Right atrium auricular region (tissue), 2 donors: ENCODE results near the gene DOK5. TPM values are rescaled to one million over a fixed set of nuclear protein-coding genes. Genes with fewer than 3 reads are reported as not detected.

Experiments used
- DNase-seq: peaks from one replicate; pipeline ENCODE4 v3.0.0-alpha.2; 2019; ENCODE audit warnings: low spot score
- H3K27ac ChIP-seq, 2 donors: fragments of 200-600 bp; sonication (generic); 1 replicate in 1 of 2; 2 replicates in 1 of 2; pipeline ENCODE4 v1.5.1; 2016 to 2019
- H3K27me3 ChIP-seq, 2 donors: fragments of 200-600 bp; sonication (generic); one replicate each; pipeline versions ENCODE4 v1.5.1 to v1.6.0; 2017 to 2019
- H3K36me3 ChIP-seq: fragments of 200-600 bp; sonication (generic); one replicate; pipeline ENCODE4 v1.5.1; 2016
- H3K4me1 ChIP-seq, 2 donors: fragments of 200-600 bp; sonication (generic); one replicate each; pipeline versions ENCODE4 v1.5.1 to v1.6.0; 2017 to 2019
- H3K4me3 ChIP-seq, 2 donors: fragments of 200-600 bp; sonication (generic); 1 replicate in 1 of 2; 2 replicates in 1 of 2; pipeline ENCODE4 v1.5.1; 2017 to 2019; ENCODE audit warnings: mild to moderate bottlenecking in 1 of 2, moderate library complexity in 1 of 2
- H3K9me3 ChIP-seq, 2 donors: fragments of 200-600 bp; sonication (generic); one replicate each; pipeline ENCODE4 v1.5.1; 2019
- CTCF ChIP-seq, 2 donors: fragments of 200-600 bp; sonication (generic); IDR thresholded peaks; one replicate each; pipeline ENCODE4 v1.5.1; 2019; ENCODE audit warnings: antibody characterized with exemption in 2 of 2
- total RNA-seq, 2 donors: library from RNA; depleted of rRNA; stranded (reverse); fragments of >200 nt; gene quantifications; one replicate each; pipeline ENCODE4 v1.1.0, GENCODE V29; 2016

Gene DOK5
- total RNA-seq, 2 donors from 2014 or later: 11.6 to 16.9 TPM

- Histone ChIP-seq H3K36me3 (no peaks in the 10 kb centered on the region), H3K27ac (no peak overlapping the region), H3K9me3 (no peaks in the 10 kb centered on the region), H3K4me1 (peaks cover 0 to 6% of the 10 kb centered on the region in 2 donors), H3K27me3 (no peaks in the 10 kb centered on the region), H3K4me3 (no peak overlapping the region)
- no peak for DNase-seq
- no peak for TF ChIP-seq CTCF (IDR thresholded peaks at IDR 0.05)
Observed at GRCh38 chr20:54681869-54682268, 206.5 kb downstream of the DOK5 start.

- Histone ChIP-seq H3K9me3 (no peaks in the 10 kb centered on the region), H3K4me3 (no peak overlapping the region), H3K4me1 (no peaks in the 10 kb centered on the region), H3K36me3 (no peaks in the 10 kb centered on the region), H3K27ac (no peak overlapping the region), H3K27me3 (no peaks in the 10 kb centered on the region)
- DNase-seq: no peak
- TF ChIP-seq CTCF (IDR thresholded peaks at IDR 0.05): no peak
Observed at GRCh38 chr20:54688476-54688875, 213.1 kb downstream of the DOK5 start.

GRCh38 chr20:54690323-54690722, 214.9 kb downstream of the DOK5 start:
- Histone ChIP-seq H3K4me3 (no peak overlapping the region), H3K9me3 (no peaks in the 10 kb centered on the region), H3K27me3 (no peaks in the 10 kb centered on the region), H3K4me1 (no peaks in the 10 kb centered on the region), H3K27ac (no peak overlapping the region), H3K36me3 (no peaks in the 10 kb centered on the region)
- TF ChIP-seq CTCF (IDR thresholded peaks at IDR 0.05): no peak
- DNase-seq: no peak

GRCh38 chr20:54691327-54691726, 215.9 kb downstream of the DOK5 start:
- Histone ChIP-seq H3K36me3 (no peaks in the 10 kb centered on the region), H3K9me3 (no peaks in the 10 kb centered on the region), H3K27ac (no peak overlapping the region), H3K4me1 (no peaks in the 10 kb centered on the region), H3K4me3 (no peak overlapping the region), H3K27me3 (no peaks in the 10 kb centered on the region)
- DNase-seq: no peak
- no peak for TF ChIP-seq CTCF (IDR thresholded peaks at IDR 0.05)

DNA sequence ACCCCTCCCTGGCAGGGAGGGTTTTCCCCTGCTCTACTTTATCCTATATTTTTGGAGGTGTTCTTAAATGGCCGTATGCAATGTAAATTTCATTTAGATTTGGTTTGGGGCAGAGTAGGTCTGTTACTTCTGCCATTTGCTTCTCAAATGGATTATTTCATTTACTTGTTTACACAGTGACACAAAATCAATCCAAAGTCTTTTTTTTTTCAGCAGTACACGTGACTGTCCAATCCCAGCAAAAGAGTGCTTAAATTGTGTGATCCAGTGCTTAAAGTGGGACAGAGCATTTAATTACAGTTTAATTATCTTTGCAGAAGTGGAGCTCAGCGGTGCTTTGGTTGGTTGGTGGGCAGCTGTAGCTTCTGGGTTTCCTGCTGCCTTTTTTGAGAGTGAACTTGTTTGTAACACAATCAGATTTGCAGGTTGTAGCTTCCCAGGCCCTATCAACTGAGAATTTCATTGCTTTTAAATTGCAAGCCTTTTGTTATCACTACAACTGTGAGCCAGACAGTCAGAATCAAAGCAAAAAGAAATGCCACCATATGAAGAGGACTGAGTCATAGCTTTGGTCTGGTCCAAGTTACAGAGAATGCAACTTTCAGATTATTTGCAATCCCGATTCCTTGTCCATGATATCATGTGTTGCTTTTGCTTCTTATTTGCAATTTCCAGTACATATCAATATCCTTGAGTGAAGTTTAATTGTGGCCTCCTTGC, 216.9 kb downstream of the DOK5 start:
- Histone ChIP-seq H3K9me3 (no peaks in the 10 kb centered on the region), H3K27ac (no peak overlapping the region), H3K36me3 (no peaks in the 10 kb centered on the region), H3K4me3 (no peak overlapping the region), H3K27me3 (no peaks in the 10 kb centered on the region), H3K4me1 (no peaks in the 10 kb centered on the region)
- DNase-seq: no peak
- no peak for TF ChIP-seq CTCF (IDR thresholded peaks at IDR 0.05)

- no peak for DNase-seq
- Histone ChIP-seq H3K4me1 (no peaks in the 10 kb centered on the region), H3K27ac (no peak overlapping the region), H3K36me3 (no peaks in the 10 kb centered on the region), H3K27me3 (no peaks in the 10 kb centered on the region), H3K4me3 (no peak overlapping the region), H3K9me3 (no peaks in the 10 kb centered on the region)
- TF ChIP-seq CTCF (IDR thresholded peaks at IDR 0.05): no peak
Observed at GRCh38 chr20:54694516-54694915, 219.1 kb downstream of the DOK5 start.
